ENCODE measurements around the gene CCT6B. TPM values are rescaled to one million over a fixed set of nuclear protein-coding genes. Genes with fewer than 3 reads are reported as not detected.

The CCT6B gene
- total RNA-seq, 1 donor from 2014 or later = 2.6 TPM

GRCh38 chr17:34990921-34991365 lies 29.7 kb upstream of the CCT6B start:
- Histone ChIP-seq H2AFZ (ENCODE audit: low read depth, low read length) (no peak overlapping the region), H3K9ac (ENCODE audit: low read length) (no peak overlapping the region), H3K4me2 (ENCODE audit: low read length) (no peak overlapping the region), H3K79me2 (ENCODE audit: insufficient read depth, low read length) (peaks cover 3% of the 10 kb centered on the region), H3K9me3 (ENCODE audit: insufficient read depth, low read depth, low read length) (no peaks in the 10 kb centered on the region), H3K4me1 (ENCODE audit: insufficient read depth, low read length) (no peaks in the 10 kb centered on the region), H3K27ac (ENCODE audit: low read depth, low read length) (no peak overlapping the region), H3K36me3 (ENCODE audit: insufficient read depth, low read length) (peaks cover 34% of the 10 kb centered on the region), H4K20me1 (ENCODE audit: insufficient read depth, low read length) (no peaks in the 10 kb centered on the region), H3K27me3 (ENCODE audit: insufficient read depth, low read length) (no peaks in the 10 kb centered on the region), H3K4me3 (ENCODE audit: insufficient read depth, low read depth, low read length) (no peak overlapping the region)
- Mint-ChIP-seq H3K4me1 (ENCODE audit: low read depth, unreplicated experiment) (no peaks in the 10 kb centered on the region), H3K4me3 (ENCODE audit: unreplicated experiment) (no peak overlapping the region), H3K27me3 (ENCODE audit: low read depth, unreplicated experiment) (no peaks in the 10 kb centered on the region), H3K36me3 (ENCODE audit: low read depth, unreplicated experiment) (peaks cover 19% of the 10 kb centered on the region), H3K9me3 (ENCODE audit: unreplicated experiment) (no peaks in the 10 kb centered on the region), H3K27ac (ENCODE audit: unreplicated experiment) (no peak overlapping the region)
- TF ChIP-seq EZH2 (IDR thresholded peaks at IDR 0.05; ENCODE audit: insufficient read depth, low read length) (no peak), CTCF (IDR thresholded peaks at IDR 0.05; ENCODE audit: insufficient read depth, low read depth, low read length) (no peak)
- DNase-seq (ENCODE audit: low read depth) (no peak), FAIRE-seq (no peak)

GRCh38 chr17:34989473-34989872 lies 28.2 kb upstream of the CCT6B start:
- no peak overlapping the region for H3K4me3 Mint-ChIP-seq (ENCODE audit: unreplicated experiment)
- H3K27ac Mint-ChIP-seq (ENCODE audit: unreplicated experiment) = no peak overlapping the region
- no peaks in the 10 kb centered on the region for H3K27me3 ChIP-seq (ENCODE audit: insufficient read depth, low read length)
- H2AFZ ChIP-seq (ENCODE audit: low read depth, low read length) = no peak overlapping the region
- TF ChIP-seq CTCF (IDR thresholded peaks at IDR 0.05; ENCODE audit: insufficient read depth, low read depth, low read length) = no peak
- TF ChIP-seq EZH2 (IDR thresholded peaks at IDR 0.05; ENCODE audit: insufficient read depth, low read length) = no peak
- H3K27ac ChIP-seq (ENCODE audit: low read depth, low read length) = no peak overlapping the region
- peaks cover 37% of the 10 kb centered on the region for H3K36me3 ChIP-seq (ENCODE audit: insufficient read depth, low read length)
- H3K9me3 ChIP-seq (ENCODE audit: insufficient read depth, low read depth, low read length) = no peaks in the 10 kb centered on the region
- FAIRE-seq (no peak), DNase-seq (ENCODE audit: low read depth) (no peak)
- H3K4me1 ChIP-seq (ENCODE audit: insufficient read depth, low read length) = no peaks in the 10 kb centered on the region
- no peaks in the 10 kb centered on the region for H3K9me3 Mint-ChIP-seq (ENCODE audit: unreplicated experiment)
- no peak overlapping the region for H3K4me2 ChIP-seq (ENCODE audit: low read length)
- peaks cover 10% of the 10 kb centered on the region for H3K79me2 ChIP-seq (ENCODE audit: insufficient read depth, low read length)
- H3K4me1 Mint-ChIP-seq (ENCODE audit: low read depth, unreplicated experiment) = peaks cover 1% of the 10 kb centered on the region
- H3K4me3 ChIP-seq (ENCODE audit: insufficient read depth, low read depth, low read length) = no peak overlapping the region
- no peaks in the 10 kb centered on the region for H3K27me3 Mint-ChIP-seq (ENCODE audit: low read depth, unreplicated experiment)
- peaks cover 25% of the 10 kb centered on the region for H3K36me3 Mint-ChIP-seq (ENCODE audit: low read depth, unreplicated experiment)
- H3K9ac ChIP-seq (ENCODE audit: low read length) = no peak overlapping the region
- no peaks in the 10 kb centered on the region for H4K20me1 ChIP-seq (ENCODE audit: insufficient read depth, low read length)

- no peak overlapping the region for H3K27ac Mint-ChIP-seq (ENCODE audit: unreplicated experiment)
- H3K9ac ChIP-seq (ENCODE audit: low read length) = no peak overlapping the region
Observed at GRCh38 chr17:34988644-34989043, 27.4 kb upstream of the CCT6B start.

More at GRCh38 chr17:34988644-34989043, 27.4 kb upstream of the CCT6B start:
- no peak overlapping the region for H3K27ac ChIP-seq (ENCODE audit: low read depth, low read length)
- H2AFZ ChIP-seq (ENCODE audit: low read depth, low read length) = no peak overlapping the region
- FAIRE-seq (no peak), DNase-seq (ENCODE audit: low read depth) (no peak)
- no peaks in the 10 kb centered on the region for H3K27me3 Mint-ChIP-seq (ENCODE audit: low read depth, unreplicated experiment)
- H3K4me2 ChIP-seq (ENCODE audit: low read length) = no peak overlapping the region
- H3K9me3 Mint-ChIP-seq (ENCODE audit: unreplicated experiment) = no peaks in the 10 kb centered on the region
- H3K4me1 Mint-ChIP-seq (ENCODE audit: low read depth, unreplicated experiment) = peaks cover 4% of the 10 kb centered on the region
- H3K36me3 ChIP-seq (ENCODE audit: insufficient read depth, low read length) = peaks cover 35% of the 10 kb centered on the region
- no peaks in the 10 kb centered on the region for H3K4me1 ChIP-seq (ENCODE audit: insufficient read depth, low read length)
- H3K9me3 ChIP-seq (ENCODE audit: insufficient read depth, low read depth, low read length) = no peaks in the 10 kb centered on the region
- H3K4me3 Mint-ChIP-seq (ENCODE audit: unreplicated experiment) = no peak overlapping the region
- H3K79me2 ChIP-seq (ENCODE audit: insufficient read depth, low read length) = peaks cover 18% of the 10 kb centered on the region
- H3K36me3 Mint-ChIP-seq (ENCODE audit: low read depth, unreplicated experiment) = peaks cover 19% of the 10 kb centered on the region
- TF ChIP-seq CTCF (IDR thresholded peaks at IDR 0.05; ENCODE audit: insufficient read depth, low read depth, low read length) = no peak
- TF ChIP-seq EZH2 (IDR thresholded peaks at IDR 0.05; ENCODE audit: insufficient read depth, low read length) = no peak
- no peaks in the 10 kb centered on the region for H3K27me3 ChIP-seq (ENCODE audit: insufficient read depth, low read length)
- no peak overlapping the region for H3K4me3 ChIP-seq (ENCODE audit: insufficient read depth, low read depth, low read length)
- no peaks in the 10 kb centered on the region for H4K20me1 ChIP-seq (ENCODE audit: insufficient read depth, low read length)

All from astrocyte (in vitro differentiated cells and primary cell).